Naive thymus-derived CD4-positive, alpha-beta T cell (primary cell): Measurements from ENCODE around the gene CEP57. TPM values are rescaled to one million over a fixed set of nuclear protein-coding genes. Genes with fewer than 3 reads are reported as not detected.

ENCODE experiments used
- ATAC-seq: fragments of 150-1000 bp; cut with Tn5 transposase; 2 replicates; pipeline ENCODE4 v1.10.0; 2021; ENCODE audit warnings: mild to moderate bottlenecking, moderate library complexity
- CTCF ChIA-PET: fragments of 350-600 bp; sonication (Branson Sonifier 250); formaldehyde crosslinking; loops from one replicate; lab custom pipeline; 2021; ENCODE audit warnings: antibody characterized with exemption; lab: Charles Lee
- POLR2A ChIA-PET: fragments of 350-600 bp; sonication (Branson Sonifier 250); formaldehyde crosslinking; loops from one replicate; lab custom pipeline; 2021; ENCODE audit warnings: antibody characterized with exemption, inconsistent platforms; lab: Charles Lee
- DNase-seq, 9 donors: peaks; one replicate each; pipeline versions ENCODE4 v3.0.0 to v3.0.0-alpha.2; 2020 to 2022; ENCODE audit warnings: mixed read lengths in 1 of 9
- H3K27ac ChIP-seq: one replicate; pipeline ENCODE4 v1.7.0; 2013; ENCODE audit warnings: mild to moderate bottlenecking, low read depth, low read length, moderate library complexity
- H3K27me3 ChIP-seq, 2 donors: one replicate each; pipeline ENCODE4 v1.7.0; 2013; ENCODE audit warnings: low read length in 2 of 2, mild to moderate bottlenecking in 2 of 2, moderate library complexity in 2 of 2; ENCODE audit not compliant: control insufficient read depth in 2 of 2, insufficient read depth in 2 of 2
- H3K36me3 ChIP-seq, 3 experiments: 1 replicate in 2 of 3; 2 replicates in 1 of 3; pipeline ENCODE4 v1.7.0; 2013; ENCODE audit warnings: low read length in 3 of 3, mild to moderate bottlenecking in 3 of 3, moderate library complexity in 1 of 3; ENCODE audit not compliant: insufficient read depth in 3 of 3, control insufficient read depth in 2 of 3
- H3K4me1 ChIP-seq, 2 donors: one replicate each; pipeline ENCODE4 v1.7.0; 2013; ENCODE audit warnings: low read length in 2 of 2, mild to moderate bottlenecking in 2 of 2, moderate library complexity in 1 of 2; ENCODE audit not compliant: control insufficient read depth in 2 of 2, insufficient read depth in 2 of 2
- H3K4me3 ChIP-seq: 2 replicates; pipeline ENCODE4 v1.7.0; 2013; ENCODE audit warnings: mild to moderate bottlenecking, low read length
- H3K9me3 ChIP-seq, 3 experiments: 1 replicate in 2 of 3; 2 replicates in 1 of 3; pipeline ENCODE4 v1.7.0; 2013; ENCODE audit warnings: low read length in 3 of 3; ENCODE audit not compliant: control insufficient read depth in 2 of 3
- H3K27ac Mint-ChIP-seq, 9 donors: one replicate each; pipeline ENCODE4 v1.8.0; 2020 to 2022; ENCODE audit warnings: mixed read lengths in 9 of 9, mild to moderate bottlenecking in 8 of 9, moderate library complexity in 5 of 9, inconsistent platforms in 2 of 9
- H3K27me3 Mint-ChIP-seq, 5 donors: one replicate each; pipeline ENCODE4 v1.8.0; 2021 to 2022; ENCODE audit warnings: mixed read lengths in 5 of 5, mild to moderate bottlenecking in 1 of 5
- H3K36me3 Mint-ChIP-seq, 5 donors: one replicate each; pipeline ENCODE4 v1.8.0; 2020 to 2022; ENCODE audit warnings: mixed read lengths in 5 of 5, mild to moderate bottlenecking in 3 of 5, inconsistent platforms in 1 of 5
- H3K4me1 Mint-ChIP-seq, 7 donors: one replicate each; pipeline ENCODE4 v1.8.0; 2020 to 2022; ENCODE audit warnings: mixed read lengths in 7 of 7, mild to moderate bottlenecking in 3 of 7, inconsistent platforms in 1 of 7
- H3K4me3 Mint-ChIP-seq, 10 donors: one replicate each; pipeline ENCODE4 v1.8.0; 2020 to 2022; ENCODE audit warnings: mild to moderate bottlenecking in 10 of 10, mixed read lengths in 10 of 10, moderate library complexity in 6 of 10, inconsistent platforms in 2 of 10
- H3K9me3 Mint-ChIP-seq, 11 donors: one replicate each; pipeline ENCODE4 v1.8.0; 2020 to 2022; ENCODE audit warnings: mixed read lengths in 11 of 11, mild to moderate bottlenecking in 4 of 11, inconsistent platforms in 1 of 11, moderate library complexity in 1 of 11
- intact Hi-C, 2 donors: fragments of 100-400 bp; cut with micrococcal nuclease; formaldehyde crosslinking; loops; one replicate each; pipeline ENCODE4 v1.15.1; 2023
- polyA plus RNA-seq, 2 donors: library from polyadenylated mRNA; unstranded; fragments of 300-500 nt; fragmentation: Illumina TruSeq; gene quantifications; one replicate each; pipeline ENCODE4 v1.2.3, GENCODE V29; 2021
- total RNA-seq, 6 experiments: library from RNA in 5 of 6; stranded (reverse) in 5 of 6; gene quantifications; 1 replicate in 5 of 6; 2 replicates in 1 of 6; pipeline ENCODE4 v1.2.3 and lab custom pipeline; 2021 to 2026

CEP57 gene
- total RNA-seq (10 to 100 TPM; 47.8 to 72.3 (median 68.9) TPM), polyA plus RNA-seq (10 to 100 TPM; 45.8 to 56.6 TPM), total RNA-seq (lab: John Stamatoyannopoulos, UW) (92.1 reads per million, percentile 83 among the genes with 10 or more reads in this experiment)

GRCh38 chr11:95790123-95790932 is at the start of gene CEP57:
Gene CEP57 (plus strand): TSS chr11:95790498. CDS start chr11:95790699, 201 bp downstream.
- no peaks in the 10 kb centered on the region for H3K9me3 ChIP-seq
- ChIA-PET POLR2A (interaction anchor here (0.5 to 4.0 kb wide), 25 partner anchors 10 to 866 kb away, joined by 3 to 55 read pairs (median 4); partner anchors contain the start of genes CCDC82, CWC15, ENDOD1 and JRKL), CTCF (interaction anchor here (0.7 to 1.8 kb wide), 7 partner anchors 12 to 643 kb away, joined by 3 to 12 read pairs (median 4); partner anchors contain the start of gene SESN3)
- Mint-ChIP-seq H3K9me3 (peaks cover 0 to 9% (median 0%) of the 10 kb centered on the region in 11 donors), H3K27ac (peak within 1 kb of the TSS; percentile 100), H3K36me3 (peaks cover 0 to 24% (median 16%) of the 10 kb centered on the region in 5 donors), H3K27me3 (no peaks in the 10 kb centered on the region), H3K4me1 (peaks cover 47 to 74% (median 61%) of the 10 kb centered on the region in 7 donors), H3K4me3 (peak within 1 kb of the TSS; percentile 93 to 100 (median 100))
- H3K36me3 ChIP-seq: peaks cover 4 to 24% (median 8%) of the 10 kb centered on the region in 3 experiments
- intact Hi-C loops: loop anchor here (1.0 to 5.0 kb wide), 13 partner anchors 222 to 1298 kb away; partner anchors contain the start of genes ANKRD49 (in 2 of the 2), MRE11 (in 2 of the 2), CCDC82 (in 1 of the 2) and CWC15 (in 1 of the 2)
- ATAC-seq (peak; percentile 70), DNase-seq (peak; percentile 80 to 98 (median 96))
- peak within 1 kb of the TSS; percentile 99 for H3K27ac ChIP-seq
- peak within 1 kb of the TSS; percentile 97 for H3K4me3 ChIP-seq
- H3K27me3 ChIP-seq: no peaks in the 10 kb centered on the region
- peaks cover 21 to 22% of the 10 kb centered on the region in 2 donors for H3K4me1 ChIP-seq

- H3K4me3 Mint-ChIP-seq: no peak overlapping the region
- no peak overlapping the region for H3K27ac ChIP-seq
- no peak for DNase-seq
- intact Hi-C loops: no loop called here
- no peak overlapping the region for H3K4me3 ChIP-seq
- H3K36me3 ChIP-seq: no peaks in the 10 kb centered on the region
- H3K9me3 Mint-ChIP-seq: no peaks in the 10 kb centered on the region
- no peaks in the 10 kb centered on the region for H3K4me1 ChIP-seq
- H3K9me3 ChIP-seq: no peaks in the 10 kb centered on the region
- peaks cover 0 to 27% (median 6%) of the 10 kb centered on the region in 5 donors for H3K27me3 Mint-ChIP-seq
- ChIA-PET POLR2A (interaction anchor here (0.5 kb wide), 1 partner anchor 16 kb away, joined by 4 read pairs; no protein-coding TSS in a partner anchor), CTCF (no interaction called here)
- H3K27me3 ChIP-seq: no peaks in the 10 kb centered on the region
- H3K4me1 Mint-ChIP-seq: no peaks in the 10 kb centered on the region
- ATAC-seq: no peak
- no peak overlapping the region for H3K27ac Mint-ChIP-seq
- H3K36me3 Mint-ChIP-seq: no peaks in the 10 kb centered on the region
Measured at GRCh38 chr11:95750101-95750500, 40.2 kb upstream of the CEP57 start.

- Mint-ChIP-seq H3K4me3 (no peak overlapping the region), H3K27ac (no peak overlapping the region), H3K36me3 (no peaks in the 10 kb centered on the region), H3K4me1 (no peaks in the 10 kb centered on the region), H3K27me3 (peaks cover 0 to 27% (median 6%) of the 10 kb centered on the region in 5 donors), H3K9me3 (no peaks in the 10 kb centered on the region)
- ChIA-PET CTCF (interaction anchor here (1.1 kb wide), 1 partner anchor 585 kb away, joined by 4 read pairs; no protein-coding TSS in a partner anchor), POLR2A (no interaction called here)
- ATAC-seq: no peak
- Histone ChIP-seq H3K9me3 (no peaks in the 10 kb centered on the region), H3K4me1 (no peaks in the 10 kb centered on the region), H3K27me3 (no peaks in the 10 kb centered on the region), H3K36me3 (no peaks in the 10 kb centered on the region), H3K27ac (no peak overlapping the region), H3K4me3 (no peak overlapping the region)
- DNase-seq: no peak
- intact Hi-C loops: no loop called here
Measured at GRCh38 chr11:95751515-95751914, 38.8 kb upstream of the CEP57 start.

DNA sequence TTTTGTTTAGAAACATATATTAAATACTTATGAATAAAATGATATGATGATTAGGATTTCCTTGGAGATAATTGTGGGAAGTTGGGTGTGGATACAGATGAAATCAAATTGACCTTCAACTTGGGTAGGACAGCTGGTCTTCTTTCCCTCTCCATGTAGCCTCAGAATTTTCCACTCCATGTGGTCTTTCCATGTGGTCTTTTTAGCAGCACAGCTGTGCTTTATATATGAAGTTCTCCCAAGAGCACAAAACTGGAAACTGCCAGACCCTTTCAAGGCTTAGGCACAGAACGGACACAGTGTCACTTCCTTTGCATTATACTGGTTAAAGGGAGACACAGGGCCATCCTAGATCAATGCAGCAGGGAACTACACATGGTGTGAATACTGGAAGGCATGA is 29.4 kb upstream of the CEP57 start:
- H3K36me3 ChIP-seq: no peaks in the 10 kb centered on the region
- peaks cover 0 to 23% (median 0%) of the 10 kb centered on the region in 5 donors for H3K27me3 Mint-ChIP-seq
- ATAC-seq: no peak
- no peaks in the 10 kb centered on the region for H3K36me3 Mint-ChIP-seq
- H3K4me3 ChIP-seq: no peak overlapping the region
- no peaks in the 10 kb centered on the region for H3K4me1 ChIP-seq
- H3K9me3 ChIP-seq: no peaks in the 10 kb centered on the region
- H3K9me3 Mint-ChIP-seq: no peaks in the 10 kb centered on the region
- ChIA-PET POLR2A (interaction anchor here (1.0 kb wide), 2 partner anchors 605 to 607 kb away, joined by 3 to 4 read pairs; no protein-coding TSS in a partner anchor), CTCF (interaction anchor here (12.2 kb wide), 1 partner anchor 605 kb away, joined by 232 read pairs; no protein-coding TSS in a partner anchor)
- H3K4me1 Mint-ChIP-seq: peaks cover 0 to 9% (median 0%) of the 10 kb centered on the region in 7 donors
- intact Hi-C loops: no loop called here
- no peak overlapping the region for H3K27ac Mint-ChIP-seq
- no peak overlapping the region for H3K27ac ChIP-seq
- no peak for DNase-seq
- H3K4me3 Mint-ChIP-seq: no peak overlapping the region
- H3K27me3 ChIP-seq: no peaks in the 10 kb centered on the region

- Histone ChIP-seq H3K36me3 (no peaks in the 10 kb centered on the region), H3K27ac (no peak overlapping the region), H3K27me3 (no peaks in the 10 kb centered on the region), H3K4me3 (no peak overlapping the region), H3K4me1 (no peaks in the 10 kb centered on the region), H3K9me3 (no peaks in the 10 kb centered on the region)
- H3K4me1 Mint-ChIP-seq: peaks cover 0 to 9% (median 0%) of the 10 kb centered on the region in 7 donors
- intact Hi-C loops: no loop called here
- ChIA-PET CTCF (interaction anchor here (0.7 to 12.2 kb wide), 4 partner anchors 33 to 606 kb away, joined by 3 to 232 read pairs (median 3); no protein-coding TSS in a partner anchor), POLR2A (interaction anchor here (0.8 to 1.1 kb wide), 2 partner anchors 605 to 609 kb away, joined by 4 read pairs; no protein-coding TSS in a partner anchor)
- H3K9me3 Mint-ChIP-seq: no peaks in the 10 kb centered on the region
- peak overlapping the region in 1 of 9 donors; percentile 46 for H3K27ac Mint-ChIP-seq
- ATAC-seq: no peak
- peaks cover 0 to 23% (median 0%) of the 10 kb centered on the region in 5 donors for H3K27me3 Mint-ChIP-seq
- DNase-seq: no peak
- no peaks in the 10 kb centered on the region for H3K36me3 Mint-ChIP-seq
- H3K4me3 Mint-ChIP-seq: no peak overlapping the region
Measured at GRCh38 chr11:95762534-95762933, 27.8 kb upstream of the CEP57 start.

- intact Hi-C loops: loop anchor here (1.0 to 2.0 kb wide), 6 partner anchors 50 to 1245 kb away; partner anchors contain the start of gene SESN3 (in 1 of the 2)
- H3K27ac Mint-ChIP-seq: no peak overlapping the region
- H3K36me3 ChIP-seq: peaks cover 0 to 5% (median 0%) of the 10 kb centered on the region in 3 experiments
- H3K27ac ChIP-seq: no peak overlapping the region
- H3K27me3 ChIP-seq: no peaks in the 10 kb centered on the region
- no peaks in the 10 kb centered on the region for H3K9me3 ChIP-seq
- peaks cover 0 to 4% (median 0%) of the 10 kb centered on the region in 5 donors for H3K36me3 Mint-ChIP-seq
- no peaks in the 10 kb centered on the region for H3K9me3 Mint-ChIP-seq
- POLR2A ChIA-PET: interaction anchor here (1.2 to 2.4 kb wide), 3 partner anchors 24 to 612 kb away, joined by 6 to 12 read pairs (median 6); no protein-coding TSS in a partner anchor
- H3K4me1 Mint-ChIP-seq: peaks cover 0 to 9% (median 0%) of the 10 kb centered on the region in 7 donors
- CTCF ChIA-PET: interaction anchor here (0.7 to 12.2 kb wide), 11 partner anchors 29 to 1262 kb away, joined by 3 to 232 read pairs (median 3); partner anchors contain the start of gene SRSF8
- no peak overlapping the region for H3K4me3 Mint-ChIP-seq
- H3K4me1 ChIP-seq: no peaks in the 10 kb centered on the region
- peaks cover 0 to 19% (median 0%) of the 10 kb centered on the region in 5 donors for H3K27me3 Mint-ChIP-seq
- ATAC-seq (peak; percentile 95), DNase-seq (peak in 7 of 9 donors; percentile 43 to 73 (median 68))
- H3K4me3 ChIP-seq: no peak overlapping the region
Measured at GRCh38 chr11:95764267-95764898, 25.9 kb upstream of the CEP57 start.
